ENCODE data around the gene DTNBP1. TPM values are rescaled to one million over a fixed set of nuclear protein-coding genes. Genes with fewer than 3 reads are reported as not detected.

DTNBP1 gene
- total RNA-seq, result 10 to 100 TPM in 1 of 4 donors, 1 to 10 TPM in 3; 5.2 to 14.7 (median 7.5) TPM

- 2 to 7% methylated on average over 3 to 10 of the region's 98 CpGs for WGBS, 2 donors
- Histone ChIP-seq H3K36me3 (no peaks in the 10 kb centered on the region), H3K9me3 (no peaks in the 10 kb centered on the region), H3K27me3 (no peaks in the 10 kb centered on the region), H3K27ac (peak within 1 kb of the TSS; percentile 86 to 93 (median 87)), H3K4me3 (peak within 1 kb of the TSS; percentile 89 to 99 (median 90)), H3K4me1 (peaks cover 4 to 21% (median 5%) of the 10 kb centered on the region in 3 donors)
- TF ChIP-seq POLR2A (IDR thresholded peaks at IDR 0.05), result peak in 2 of 4 donors; percentile 44 to 68
- TF ChIP-seq CTCF (IDR thresholded peaks at IDR 0.05), result no peak
- peak; percentile 9 for DNase-seq
- intact Hi-C loops (cut with DNase I), result no loop called here
Measured at GRCh38 chr6:15662326-15663129, at the start of gene DTNBP1. Gene DTNBP1, minus strand, starts transcription at chr6:15663028. Its CDS starts 159 bp downstream, at chr6:15662869.

- H3K27me3 ChIP-seq, result no peaks in the 10 kb centered on the region
- no peaks in the 10 kb centered on the region for H3K9me3 ChIP-seq
- WGBS, 2 donors, result 75 to 100% methylated on average over 2 of the region's 2 CpGs
- H3K4me1 ChIP-seq, result peaks cover 0 to 7% (median 0%) of the 10 kb centered on the region in 3 donors
- no peak for DNase-seq
- no peaks in the 10 kb centered on the region for H3K36me3 ChIP-seq
- H3K4me3 ChIP-seq, result no peak overlapping the region
- no peak for TF ChIP-seq POLR2A (IDR thresholded peaks at IDR 0.05)
- TF ChIP-seq CTCF (IDR thresholded peaks at IDR 0.05), result no peak
- no peak overlapping the region for H3K27ac ChIP-seq
- intact Hi-C loops (cut with DNase I), result no loop called here
Measured at GRCh38 chr6:15709651-15710269, 46.9 kb upstream of the DTNBP1 start.

- H3K27ac ChIP-seq, result no peak overlapping the region
- H3K36me3 ChIP-seq, result no peaks in the 10 kb centered on the region
- no peaks in the 10 kb centered on the region for H3K27me3 ChIP-seq
- TF ChIP-seq CTCF (IDR thresholded peaks at IDR 0.05) (no peak), POLR2A (IDR thresholded peaks at IDR 0.05) (no peak)
- DNase-seq, result no peak
- H3K9me3 ChIP-seq, result peaks cover 0 to 7% (median 0%) of the 10 kb centered on the region in 3 donors
- no peak overlapping the region for H3K4me3 ChIP-seq
- peaks cover 0 to 7% (median 0%) of the 10 kb centered on the region in 3 donors for H3K4me1 ChIP-seq
- intact Hi-C loops (cut with DNase I), result no loop called here
- 79 to 84% methylated on average over 5 of the region's 5 CpGs for WGBS, 2 donors
Measured at GRCh38 chr6:15708231-15708630, 45.4 kb upstream of the DTNBP1 start.

- 28 to 42% methylated on average over 3 of the region's 3 CpGs for WGBS, 2 donors
- Histone ChIP-seq H3K36me3 (no peaks in the 10 kb centered on the region), H3K4me3 (no peak overlapping the region), H3K27ac (no peak overlapping the region), H3K4me1 (no peaks in the 10 kb centered on the region), H3K9me3 (peaks cover 0 to 10% (median 0%) of the 10 kb centered on the region in 3 donors), H3K27me3 (no peaks in the 10 kb centered on the region)
- DNase-seq, result no peak
- intact Hi-C loops (cut with DNase I), result no loop called here
- no peak for TF ChIP-seq CTCF (IDR thresholded peaks at IDR 0.05)
- TF ChIP-seq POLR2A (IDR thresholded peaks at IDR 0.05), result no peak
Measured at GRCh38 chr6:15705981-15706380, 43.2 kb upstream of the DTNBP1 start.

GRCh38 chr6:15698471-15698870 lies 35.6 kb upstream of the DTNBP1 start:
- Histone ChIP-seq H3K4me3 (no peak overlapping the region), H3K36me3 (no peaks in the 10 kb centered on the region), H3K9me3 (peaks cover 0 to 5% (median 0%) of the 10 kb centered on the region in 3 donors), H3K4me1 (no peaks in the 10 kb centered on the region), H3K27ac (no peak overlapping the region), H3K27me3 (no peaks in the 10 kb centered on the region)
- WGBS, 2 donors, result 50 to 64% methylated on average over 1 of the region's 1 CpG
- intact Hi-C loops (cut with DNase I), result no loop called here
- no peak for TF ChIP-seq CTCF (IDR thresholded peaks at IDR 0.05)
- TF ChIP-seq POLR2A (IDR thresholded peaks at IDR 0.05), result no peak
- DNase-seq, result no peak

Data from esophagus squamous epithelium (tissue), 5 donors.